ENCODE data around the gene AK3. TPM values are rescaled to one million over a fixed set of nuclear protein-coding genes. Genes with fewer than 3 reads are reported as not detected.

Gene AK3
- total RNA-seq, 1 experiment from 2014 or later = 79.2 TPM

- Histone ChIP-seq H3F3A (ENCODE audit: low read length, unreplicated experiment) (no peaks in the 10 kb centered on the region), H3K9me2 (replicated peaks; ENCODE audit: low read length) (no peaks in the 10 kb centered on the region), H3K27me3 (ENCODE audit: low read length) (no peaks in the 10 kb centered on the region), H3K9me3 (ENCODE audit: low read length) (no peaks in the 10 kb centered on the region), H3K79me2 (ENCODE audit: low read length) (peaks cover 22% of the 10 kb centered on the region), H3K4me1 (ENCODE audit: insufficient read depth, low read length) (peaks cover 32% of the 10 kb centered on the region), H3K27ac (ENCODE audit: low read length) (no peak overlapping the region), H3K4me3 (ENCODE audit: low read length) (no peak overlapping the region), H3K9ac (ENCODE audit: low read length) (no peak overlapping the region), H3K4me2 (ENCODE audit: low read length) (no peak overlapping the region), H4K20me1 (ENCODE audit: low read length) (peaks cover 4% of the 10 kb centered on the region; the same call in 1 of the 2 replicates), H2AFZ (ENCODE audit: low read length) (no peak overlapping the region), H3K36me3 (ENCODE audit: low read depth, low read length) (no peaks in the 10 kb centered on the region)
- intact Hi-C loops (cut with micrococcal nuclease) = no loop called here
- POLR2A ChIA-PET (ENCODE audit: unreplicated experiment) = no interaction called here
- ATAC-seq = no peak
- no peak for TF ChIP-seq EZH2 (IDR thresholded peaks at IDR 0.05; ENCODE audit: low read length, unreplicated experiment)
- no peak for TF ChIP-seq CTCF (conservative IDR thresholded peaks at IDR 0.05; ENCODE audit: low read depth, low read length)
- TF ChIP-seq EZH2phosphoT487 (IDR thresholded peaks at IDR 0.05; ENCODE audit: borderline replicate concordance, low read length) = no peak
- no peak for DNase-seq
- CTCF ChIA-PET = no interaction called here
- BruUV-seq (replicated peaks) = no TSS peak
Measured at GRCh38 chr9:4668604-4669003, 72.4 kb downstream of the AK3 start.

GRCh38 chr9:4667681-4668080 is 73.3 kb downstream of the AK3 start:
- no peak overlapping the region for H3K27ac ChIP-seq (ENCODE audit: low read length)
- no peaks in the 10 kb centered on the region for H3K9me3 ChIP-seq (ENCODE audit: low read length)
- no peak overlapping the region for H3K4me2 ChIP-seq (ENCODE audit: low read length)
- H3K4me1 ChIP-seq (ENCODE audit: insufficient read depth, low read length) = peaks cover 40% of the 10 kb centered on the region
- POLR2A ChIA-PET (ENCODE audit: unreplicated experiment) = no interaction called here
- no peak overlapping the region for H2AFZ ChIP-seq (ENCODE audit: low read length)
- H3F3A ChIP-seq (ENCODE audit: low read length, unreplicated experiment) = no peaks in the 10 kb centered on the region
- DNase-seq = no peak
- intact Hi-C loops (cut with micrococcal nuclease) = no loop called here
- H3K9ac ChIP-seq (ENCODE audit: low read length) = no peak overlapping the region
- CTCF ChIA-PET = no interaction called here
- H3K36me3 ChIP-seq (ENCODE audit: low read depth, low read length) = no peaks in the 10 kb centered on the region
- H3K27me3 ChIP-seq (ENCODE audit: low read length) = no peaks in the 10 kb centered on the region
- no peaks in the 10 kb centered on the region for H3K9me2 ChIP-seq (replicated peaks; ENCODE audit: low read length)
- TF ChIP-seq EZH2phosphoT487 (IDR thresholded peaks at IDR 0.05; ENCODE audit: borderline replicate concordance, low read length) (no peak), EZH2 (IDR thresholded peaks at IDR 0.05; ENCODE audit: low read length, unreplicated experiment) (no peak), CTCF (conservative IDR thresholded peaks at IDR 0.05; ENCODE audit: low read depth, low read length) (no peak)
- H3K4me3 ChIP-seq (ENCODE audit: low read length) = no peak overlapping the region
- no peak for ATAC-seq
- peaks cover 32% of the 10 kb centered on the region for H3K79me2 ChIP-seq (ENCODE audit: low read length)
- peaks cover 4% of the 10 kb centered on the region; the same call in 1 of the 2 replicates for H4K20me1 ChIP-seq (ENCODE audit: low read length)
- no TSS peak for BruUV-seq (replicated peaks)

GRCh38 chr9:4666042-4666699 is 74.8 kb downstream of the AK3 start, which contains the start of gene SPATA6L:
Gene SPATA6L (minus strand): TSS chr9:4666480. CDS start chr9:4666250, 230 bp downstream.
- ATAC-seq = peak; percentile 39
- peak; percentile 44 for DNase-seq
- TSS peak; percentile 47 for BruUV-seq (replicated peaks)
- H3K9ac ChIP-seq (ENCODE audit: low read length) = peak within 1 kb of the TSS; percentile 39
- H3K36me3 ChIP-seq (ENCODE audit: low read depth, low read length) = no peaks in the 10 kb centered on the region
- peak within 1 kb of the TSS; percentile 91 for H3K4me2 ChIP-seq (ENCODE audit: low read length)
- no peaks in the 10 kb centered on the region for H3F3A ChIP-seq (ENCODE audit: low read length, unreplicated experiment)
- H3K79me2 ChIP-seq (ENCODE audit: low read length) = peaks cover 36% of the 10 kb centered on the region
- H3K4me1 ChIP-seq (ENCODE audit: insufficient read depth, low read length) = peaks cover 48% of the 10 kb centered on the region
- ChIA-PET CTCF (interaction anchor here (0.6 kb wide), 3 partner anchors 32 to 1180 kb away, joined by 3 read pairs; no protein-coding TSS in a partner anchor), POLR2A (ENCODE audit: unreplicated experiment) (interaction anchor here (0.6 to 0.8 kb wide), 3 partner anchors 38 to 1182 kb away, joined by 3 to 4 read pairs (median 3); no protein-coding TSS in a partner anchor)
- TF ChIP-seq EZH2 (IDR thresholded peaks at IDR 0.05; ENCODE audit: low read length, unreplicated experiment) (no peak), EZH2phosphoT487 (IDR thresholded peaks at IDR 0.05; ENCODE audit: borderline replicate concordance, low read length) (no peak), CTCF (conservative IDR thresholded peaks at IDR 0.05; ENCODE audit: low read depth, low read length) (peak; percentile 35; the same call in 1 of the 2 replicates)
- peak within 1 kb of the TSS; percentile 93 for H2AFZ ChIP-seq (ENCODE audit: low read length)
- H3K27ac ChIP-seq (ENCODE audit: low read length) = no peak within 1 kb of the TSS
- H3K27me3 ChIP-seq (ENCODE audit: low read length) = no peaks in the 10 kb centered on the region
- H3K9me2 ChIP-seq (replicated peaks; ENCODE audit: low read length) = no peaks in the 10 kb centered on the region
- peaks cover 4% of the 10 kb centered on the region; the same call in 1 of the 2 replicates for H4K20me1 ChIP-seq (ENCODE audit: low read length)
- no peaks in the 10 kb centered on the region for H3K9me3 ChIP-seq (ENCODE audit: low read length)
- intact Hi-C loops (cut with micrococcal nuclease) = no loop called here
- H3K4me3 ChIP-seq (ENCODE audit: low read length) = peak within 1 kb of the TSS; percentile 92
